Measurements from ENCODE around the gene CDC73.

The CDC73 gene

GRCh38 chr1:193190096-193190744 is 68.4 kb downstream of the CDC73 start:
- no peak for TF ChIP-seq SIN3A (IDR thresholded peaks at IDR 0.05; ENCODE audit: borderline replicate concordance, insufficient read depth, low read length)
- no peak for TF ChIP-seq TAF1 (IDR thresholded peaks at IDR 0.05; ENCODE audit: borderline replicate concordance, insufficient read depth, low read length)
- no peak for TF ChIP-seq FOXP2 (optimal IDR thresholded peaks at IDR 0.05; ENCODE audit: borderline replicate concordance, extremely low read depth, extremely low read length, insufficient read depth)
- no peak for TF ChIP-seq POLR2AphosphoS5 (IDR thresholded peaks at IDR 0.05; ENCODE audit: low read depth, low read length)
- TF ChIP-seq, protein P1, sequence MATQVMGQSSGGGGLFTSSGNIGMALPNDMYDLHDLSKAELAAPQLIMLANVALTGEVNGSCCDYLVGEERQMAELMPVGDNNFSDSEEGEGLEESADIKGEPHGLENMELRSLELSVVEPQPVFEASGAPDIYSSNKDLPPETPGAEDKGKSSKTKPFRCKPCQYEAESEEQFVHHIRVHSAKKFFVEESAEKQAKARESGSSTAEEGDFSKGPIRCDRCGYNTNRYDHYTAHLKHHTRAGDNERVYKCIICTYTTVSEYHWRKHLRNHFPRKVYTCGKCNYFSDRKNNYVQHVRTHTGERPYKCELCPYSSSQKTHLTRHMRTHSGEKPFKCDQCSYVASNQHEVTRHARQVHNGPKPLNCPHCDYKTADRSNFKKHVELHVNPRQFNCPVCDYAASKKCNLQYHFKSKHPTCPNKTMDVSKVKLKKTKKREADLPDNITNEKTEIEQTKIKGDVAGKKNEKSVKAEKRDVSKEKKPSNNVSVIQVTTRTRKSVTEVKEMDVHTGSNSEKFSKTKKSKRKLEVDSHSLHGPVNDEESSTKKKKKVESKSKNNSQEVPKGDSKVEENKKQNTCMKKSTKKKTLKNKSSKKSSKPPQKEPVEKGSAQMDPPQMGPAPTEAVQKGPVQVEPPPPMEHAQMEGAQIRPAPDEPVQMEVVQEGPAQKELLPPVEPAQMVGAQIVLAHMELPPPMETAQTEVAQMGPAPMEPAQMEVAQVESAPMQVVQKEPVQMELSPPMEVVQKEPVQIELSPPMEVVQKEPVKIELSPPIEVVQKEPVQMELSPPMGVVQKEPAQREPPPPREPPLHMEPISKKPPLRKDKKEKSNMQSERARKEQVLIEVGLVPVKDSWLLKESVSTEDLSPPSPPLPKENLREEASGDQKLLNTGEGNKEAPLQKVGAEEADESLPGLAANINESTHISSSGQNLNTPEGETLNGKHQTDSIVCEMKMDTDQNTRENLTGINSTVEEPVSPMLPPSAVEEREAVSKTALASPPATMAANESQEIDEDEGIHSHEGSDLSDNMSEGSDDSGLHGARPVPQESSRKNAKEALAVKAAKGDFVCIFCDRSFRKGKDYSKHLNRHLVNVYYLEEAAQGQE (IDR thresholded peaks at IDR 0.05; ENCODE audit: insufficient read depth in 1 of 2, low read depth in 2 of 2, low read length in 2 of 2), result no peak

DNA sequence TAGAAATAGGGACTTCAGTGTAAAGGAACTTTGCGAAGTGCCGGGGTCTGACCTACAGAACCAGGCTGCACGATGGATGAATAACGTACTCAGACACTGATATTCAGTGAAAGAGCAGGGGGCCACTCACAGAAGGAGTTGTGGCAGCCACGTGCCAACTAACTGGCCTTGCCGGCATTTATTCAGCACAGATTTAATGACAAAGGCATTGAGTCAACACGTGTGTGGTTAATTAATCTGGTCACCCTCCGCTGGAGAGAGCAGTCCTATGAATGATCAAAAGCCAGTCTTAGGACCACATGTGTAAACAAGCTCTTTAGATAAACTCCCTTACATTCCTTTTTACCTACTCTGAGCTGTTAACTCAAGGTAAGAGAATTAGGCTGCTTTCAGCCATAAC is 70.8 kb downstream of the CDC73 start:
- no peak for TF ChIP-seq POLR2AphosphoS5 (IDR thresholded peaks at IDR 0.05; ENCODE audit: low read depth, low read length)
- no peak for TF ChIP-seq SIN3A (IDR thresholded peaks at IDR 0.05; ENCODE audit: borderline replicate concordance, insufficient read depth, low read length)
- TF ChIP-seq, protein P1 (IDR thresholded peaks at IDR 0.05; ENCODE audit: insufficient read depth in 1 of 2, low read depth in 2 of 2, low read length in 2 of 2), result no peak
- no peak for TF ChIP-seq TAF1 (IDR thresholded peaks at IDR 0.05; ENCODE audit: borderline replicate concordance, insufficient read depth, low read length)
- no peak for TF ChIP-seq FOXP2 (optimal IDR thresholded peaks at IDR 0.05; ENCODE audit: borderline replicate concordance, extremely low read depth, extremely low read length, insufficient read depth)

DNA sequence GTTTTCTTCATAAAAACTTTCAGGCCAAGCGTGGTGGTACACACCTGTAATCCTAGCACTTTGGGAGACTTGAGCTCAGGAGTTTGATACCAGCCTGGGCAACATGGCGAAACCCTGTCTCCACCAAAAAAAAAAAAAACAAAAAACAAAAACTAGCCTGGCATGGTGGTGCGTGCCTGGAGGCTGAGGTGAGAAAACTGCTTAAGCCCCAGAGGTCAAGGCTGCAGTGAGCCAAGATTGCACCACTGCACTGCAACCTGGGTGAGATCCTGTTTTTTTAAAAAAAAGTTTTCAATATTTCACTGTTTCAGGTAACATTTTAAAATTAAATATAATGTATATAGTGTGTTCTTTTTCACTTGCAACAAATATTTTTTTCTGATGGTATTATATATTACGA is 78.1 kb downstream of the CDC73 start:
- TF ChIP-seq, protein P1 (IDR thresholded peaks at IDR 0.05; ENCODE audit: insufficient read depth in 1 of 2, low read depth in 2 of 2, low read length in 2 of 2), result no peak
- no peak for TF ChIP-seq SIN3A (IDR thresholded peaks at IDR 0.05; ENCODE audit: borderline replicate concordance, insufficient read depth, low read length)
- TF ChIP-seq FOXP2 (optimal IDR thresholded peaks at IDR 0.05; ENCODE audit: borderline replicate concordance, extremely low read depth, extremely low read length, insufficient read depth), result no peak
- no peak for TF ChIP-seq POLR2AphosphoS5 (IDR thresholded peaks at IDR 0.05; ENCODE audit: low read depth, low read length)
- TF ChIP-seq TAF1 (IDR thresholded peaks at IDR 0.05; ENCODE audit: borderline replicate concordance, insufficient read depth, low read length), result no peak

DNA sequence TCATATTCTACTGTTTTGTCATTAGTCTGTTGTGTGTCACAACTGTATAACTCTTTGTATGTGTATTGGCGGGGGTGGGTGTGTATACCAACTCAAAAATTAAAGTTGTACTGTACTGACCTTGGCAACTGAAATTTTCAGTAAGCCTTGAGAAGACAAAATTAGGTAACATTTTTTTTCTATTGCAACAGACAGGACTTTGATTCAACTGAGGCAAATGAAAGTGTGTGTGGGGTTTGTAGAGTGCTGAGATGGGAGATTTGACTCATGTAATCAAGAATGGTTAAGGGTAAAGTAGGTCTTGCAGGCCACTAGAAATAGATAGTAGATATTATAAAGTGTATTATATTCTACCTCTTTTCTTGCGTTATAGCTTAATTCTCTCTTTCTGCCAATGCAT is 79.2 kb downstream of the CDC73 start:
- TF ChIP-seq POLR2AphosphoS5 (IDR thresholded peaks at IDR 0.05; ENCODE audit: low read depth, low read length), result no peak
- TF ChIP-seq, protein P1 (IDR thresholded peaks at IDR 0.05; ENCODE audit: insufficient read depth in 1 of 2, low read depth in 2 of 2, low read length in 2 of 2), result no peak
- TF ChIP-seq TAF1 (IDR thresholded peaks at IDR 0.05; ENCODE audit: borderline replicate concordance, insufficient read depth, low read length), result no peak
- TF ChIP-seq SIN3A (IDR thresholded peaks at IDR 0.05; ENCODE audit: borderline replicate concordance, insufficient read depth, low read length), result no peak
- no peak for TF ChIP-seq FOXP2 (optimal IDR thresholded peaks at IDR 0.05; ENCODE audit: borderline replicate concordance, extremely low read depth, extremely low read length, insufficient read depth)
